Hepatocyte (in vitro differentiated cells): ENCODE data around the gene TMEM150B.

Experiments
- EZH2phosphoT487 ChIP-seq: fragments of 200-600 bp; sonication (generic); IDR thresholded peaks from one replicate; pipeline ENCODE4 v1.6.1; 2018; ENCODE audit warnings: antibody characterized with exemption, mild to moderate bottlenecking, low read depth, moderate library complexity; ENCODE audit not compliant: unreplicated experiment, severe bottlenecking
- TF ChIP-seq, protein P1 (sequence below): fragments of 200-600 bp; sonication (generic); IDR thresholded peaks from 2 replicates; pipeline ENCODE4 v1.5.1; 2016; ENCODE audit warnings: antibody characterized with exemption, mild to moderate bottlenecking; ENCODE audit not compliant: poor library complexity

GRCh38 chr19:55368701-55369563 is 43.8 kb upstream of the TMEM150B start:
- TF ChIP-seq, protein P1, sequence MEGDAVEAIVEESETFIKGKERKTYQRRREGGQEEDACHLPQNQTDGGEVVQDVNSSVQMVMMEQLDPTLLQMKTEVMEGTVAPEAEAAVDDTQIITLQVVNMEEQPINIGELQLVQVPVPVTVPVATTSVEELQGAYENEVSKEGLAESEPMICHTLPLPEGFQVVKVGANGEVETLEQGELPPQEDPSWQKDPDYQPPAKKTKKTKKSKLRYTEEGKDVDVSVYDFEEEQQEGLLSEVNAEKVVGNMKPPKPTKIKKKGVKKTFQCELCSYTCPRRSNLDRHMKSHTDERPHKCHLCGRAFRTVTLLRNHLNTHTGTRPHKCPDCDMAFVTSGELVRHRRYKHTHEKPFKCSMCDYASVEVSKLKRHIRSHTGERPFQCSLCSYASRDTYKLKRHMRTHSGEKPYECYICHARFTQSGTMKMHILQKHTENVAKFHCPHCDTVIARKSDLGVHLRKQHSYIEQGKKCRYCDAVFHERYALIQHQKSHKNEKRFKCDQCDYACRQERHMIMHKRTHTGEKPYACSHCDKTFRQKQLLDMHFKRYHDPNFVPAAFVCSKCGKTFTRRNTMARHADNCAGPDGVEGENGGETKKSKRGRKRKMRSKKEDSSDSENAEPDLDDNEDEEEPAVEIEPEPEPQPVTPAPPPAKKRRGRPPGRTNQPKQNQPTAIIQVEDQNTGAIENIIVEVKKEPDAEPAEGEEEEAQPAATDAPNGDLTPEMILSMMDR, result no peak
- TF ChIP-seq EZH2phosphoT487, result no peak
